Mammary epithelial cell (primary cell): Measurements from ENCODE around the gene MAML2.

Experiments used
- EZH2 ChIP-seq: IDR thresholded peaks from 2 replicates; pipeline ENCODE4 v1.6.1; 2012; ENCODE audit warnings: low read length, inconsistent platforms, borderline replicate concordance
- TF ChIP-seq, protein P1 (sequence below), 2 donors: IDR thresholded peaks in 1 of 2; conservative IDR thresholded peaks in 1 of 2; 2 replicates each; pipeline ENCODE4 v1.5.1; 2011 to 2012; ENCODE audit warnings: inconsistent platforms in 2 of 2, low read length in 2 of 2, mild to moderate bottlenecking in 2 of 2, control low read depth in 1 of 2, low read depth in 1 of 2; ENCODE audit not compliant: insufficient read depth in 1 of 2; ENCODE audit errors: extremely low read depth in 1 of 2

DNA sequence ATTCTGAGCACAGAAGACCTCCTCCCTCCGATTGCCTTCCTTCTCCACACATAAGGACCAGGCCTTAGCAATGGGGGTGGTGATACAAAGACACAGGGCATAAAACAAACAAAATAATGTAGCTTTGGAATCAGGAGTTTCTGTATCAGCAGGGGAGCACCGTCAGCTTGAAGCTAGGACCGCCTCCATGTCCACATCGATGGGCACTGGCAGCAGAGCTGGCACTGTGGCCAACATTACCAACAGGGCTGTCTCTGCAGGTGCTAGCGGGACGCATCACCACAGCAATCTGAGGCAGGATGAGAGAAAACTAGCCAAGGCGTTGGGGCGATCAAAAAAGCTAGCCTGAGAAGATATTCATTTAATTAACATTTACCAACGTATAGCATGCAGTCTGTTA lies 201.4 kb downstream of the MAML2 start:
- TF ChIP-seq, protein P1, sequence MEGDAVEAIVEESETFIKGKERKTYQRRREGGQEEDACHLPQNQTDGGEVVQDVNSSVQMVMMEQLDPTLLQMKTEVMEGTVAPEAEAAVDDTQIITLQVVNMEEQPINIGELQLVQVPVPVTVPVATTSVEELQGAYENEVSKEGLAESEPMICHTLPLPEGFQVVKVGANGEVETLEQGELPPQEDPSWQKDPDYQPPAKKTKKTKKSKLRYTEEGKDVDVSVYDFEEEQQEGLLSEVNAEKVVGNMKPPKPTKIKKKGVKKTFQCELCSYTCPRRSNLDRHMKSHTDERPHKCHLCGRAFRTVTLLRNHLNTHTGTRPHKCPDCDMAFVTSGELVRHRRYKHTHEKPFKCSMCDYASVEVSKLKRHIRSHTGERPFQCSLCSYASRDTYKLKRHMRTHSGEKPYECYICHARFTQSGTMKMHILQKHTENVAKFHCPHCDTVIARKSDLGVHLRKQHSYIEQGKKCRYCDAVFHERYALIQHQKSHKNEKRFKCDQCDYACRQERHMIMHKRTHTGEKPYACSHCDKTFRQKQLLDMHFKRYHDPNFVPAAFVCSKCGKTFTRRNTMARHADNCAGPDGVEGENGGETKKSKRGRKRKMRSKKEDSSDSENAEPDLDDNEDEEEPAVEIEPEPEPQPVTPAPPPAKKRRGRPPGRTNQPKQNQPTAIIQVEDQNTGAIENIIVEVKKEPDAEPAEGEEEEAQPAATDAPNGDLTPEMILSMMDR (conservative IDR thresholded peaks at IDR 0.05 in 1 of 2, IDR thresholded peaks at IDR 0.05 in 1 of 2; ENCODE audit: extremely low read depth in 1 of 2, insufficient read depth in 1 of 2, low read depth in 1 of 2, low read length in 2 of 2), result no peak
- no peak for TF ChIP-seq EZH2
